Subcutaneous adipose tissue (tissue), 4 donors: ENCODE data around the gene A1BG. TPM values are rescaled to one million over a fixed set of nuclear protein-coding genes. Genes with fewer than 3 reads are reported as not detected.

Experiments
- total RNA-seq, 4 donors: library from RNA; depleted of rRNA; stranded (reverse); fragments of >200 nt; gene quantifications; one replicate each; pipeline ENCODE4 v1.1.0, GENCODE V29; 2016
- TF ChIP-seq, protein P1 (sequence below): fragments of 450-650 bp; IDR thresholded peaks from one replicate; pipeline ENCODE4 v1.5.1; 2016; ENCODE audit warnings: low read depth, mild to moderate bottlenecking, control low read depth, antibody characterized with exemption, moderate library complexity

The A1BG gene
- total RNA-seq, 4 donors from 2014 or later = 6.8 to 60.5 (median 11.8) TPM

DNA sequence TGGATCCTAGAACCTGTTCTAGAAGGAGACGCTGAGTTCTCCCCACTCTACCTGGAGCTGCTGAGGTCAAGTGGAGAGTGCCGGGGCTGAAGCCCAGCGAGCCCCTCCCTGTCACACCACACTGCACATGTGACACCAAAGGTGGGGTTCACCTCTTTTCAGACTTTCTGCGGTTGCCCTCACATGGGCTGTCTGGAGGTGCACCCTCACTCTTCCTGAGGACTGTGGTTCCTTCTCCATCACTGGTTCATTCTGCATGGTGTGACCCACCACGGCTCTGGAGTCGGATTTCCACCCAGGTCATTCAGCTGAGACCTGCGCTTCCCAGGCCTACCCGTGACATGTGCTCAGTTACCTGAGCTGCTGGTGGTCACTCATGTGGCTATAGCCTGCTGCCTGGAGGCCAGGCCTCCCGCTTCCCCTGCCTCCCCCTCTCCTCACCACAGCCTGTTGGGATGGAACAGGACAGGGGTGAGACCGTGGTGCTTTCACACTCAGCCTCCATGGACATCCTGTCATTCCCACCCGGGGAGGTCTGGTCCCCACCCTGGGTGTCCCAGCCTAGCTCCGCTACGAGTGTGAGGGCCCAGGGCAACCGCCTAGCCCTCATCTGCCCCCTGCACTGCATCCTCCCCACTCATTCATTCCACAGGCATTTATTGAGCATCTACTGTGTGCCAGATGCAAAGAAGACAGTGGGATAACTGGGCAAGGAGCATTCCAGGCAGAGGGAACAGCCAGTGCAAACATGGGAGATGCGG, 605 bp upstream of the A1BG start:
- TF ChIP-seq, protein P1, sequence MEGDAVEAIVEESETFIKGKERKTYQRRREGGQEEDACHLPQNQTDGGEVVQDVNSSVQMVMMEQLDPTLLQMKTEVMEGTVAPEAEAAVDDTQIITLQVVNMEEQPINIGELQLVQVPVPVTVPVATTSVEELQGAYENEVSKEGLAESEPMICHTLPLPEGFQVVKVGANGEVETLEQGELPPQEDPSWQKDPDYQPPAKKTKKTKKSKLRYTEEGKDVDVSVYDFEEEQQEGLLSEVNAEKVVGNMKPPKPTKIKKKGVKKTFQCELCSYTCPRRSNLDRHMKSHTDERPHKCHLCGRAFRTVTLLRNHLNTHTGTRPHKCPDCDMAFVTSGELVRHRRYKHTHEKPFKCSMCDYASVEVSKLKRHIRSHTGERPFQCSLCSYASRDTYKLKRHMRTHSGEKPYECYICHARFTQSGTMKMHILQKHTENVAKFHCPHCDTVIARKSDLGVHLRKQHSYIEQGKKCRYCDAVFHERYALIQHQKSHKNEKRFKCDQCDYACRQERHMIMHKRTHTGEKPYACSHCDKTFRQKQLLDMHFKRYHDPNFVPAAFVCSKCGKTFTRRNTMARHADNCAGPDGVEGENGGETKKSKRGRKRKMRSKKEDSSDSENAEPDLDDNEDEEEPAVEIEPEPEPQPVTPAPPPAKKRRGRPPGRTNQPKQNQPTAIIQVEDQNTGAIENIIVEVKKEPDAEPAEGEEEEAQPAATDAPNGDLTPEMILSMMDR = no peak

DNA sequence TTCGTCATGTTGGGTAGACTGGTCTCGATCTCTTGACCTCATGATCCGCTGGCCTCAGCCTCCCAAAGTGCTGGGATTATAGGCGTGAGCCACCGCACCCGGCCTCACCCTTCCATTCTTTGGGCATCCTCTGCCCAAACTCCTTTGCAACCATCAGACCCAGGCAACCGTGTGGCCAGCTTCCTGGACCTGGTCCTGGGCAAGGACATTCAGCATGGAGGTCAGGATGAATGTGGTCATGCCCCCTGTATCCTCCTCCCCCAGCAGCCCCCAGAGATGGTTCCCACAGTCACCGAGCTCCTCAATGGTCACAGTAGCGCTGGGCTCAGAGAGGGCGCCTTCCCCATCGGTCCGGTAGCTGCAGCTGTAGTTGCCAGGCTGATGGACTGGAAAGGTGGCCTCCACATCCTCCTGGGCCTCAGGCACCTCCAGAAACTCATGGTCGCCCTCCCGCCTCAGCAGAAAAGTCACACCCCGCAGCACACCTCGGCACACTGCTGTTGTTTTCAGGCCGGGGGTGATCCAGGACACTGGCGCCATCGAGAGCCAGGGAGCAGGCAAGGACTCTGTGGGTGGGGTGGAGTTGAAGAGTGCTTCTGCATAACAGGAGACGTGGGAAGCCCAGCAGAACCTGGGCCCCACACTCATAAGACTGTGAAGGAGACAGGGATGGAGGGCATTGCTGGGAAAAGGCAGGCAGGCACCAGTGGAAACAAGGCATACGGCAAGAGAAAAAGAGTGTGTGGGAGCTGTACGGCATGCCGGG, 1.1 kb downstream of the A1BG start:
- TF ChIP-seq, protein P1 = no peak

DNA sequence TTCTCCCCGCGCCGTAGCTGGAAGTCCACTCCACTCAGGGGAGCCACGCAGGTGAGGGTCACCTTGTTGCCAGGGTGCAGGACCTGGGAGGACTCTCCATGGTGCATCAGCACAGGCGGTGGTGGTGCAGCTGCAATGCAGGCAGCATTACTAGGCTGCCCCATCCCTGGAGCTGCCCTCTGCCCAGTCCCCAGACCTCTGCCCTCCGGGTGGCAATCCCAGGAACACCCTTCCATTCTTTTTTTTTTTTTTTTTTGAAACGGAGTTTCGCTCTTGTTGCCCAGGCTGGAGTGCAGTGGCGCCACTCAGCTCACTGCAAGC, 1.8 kb downstream of the A1BG start:
- TF ChIP-seq, protein P1 = no peak

DNA sequence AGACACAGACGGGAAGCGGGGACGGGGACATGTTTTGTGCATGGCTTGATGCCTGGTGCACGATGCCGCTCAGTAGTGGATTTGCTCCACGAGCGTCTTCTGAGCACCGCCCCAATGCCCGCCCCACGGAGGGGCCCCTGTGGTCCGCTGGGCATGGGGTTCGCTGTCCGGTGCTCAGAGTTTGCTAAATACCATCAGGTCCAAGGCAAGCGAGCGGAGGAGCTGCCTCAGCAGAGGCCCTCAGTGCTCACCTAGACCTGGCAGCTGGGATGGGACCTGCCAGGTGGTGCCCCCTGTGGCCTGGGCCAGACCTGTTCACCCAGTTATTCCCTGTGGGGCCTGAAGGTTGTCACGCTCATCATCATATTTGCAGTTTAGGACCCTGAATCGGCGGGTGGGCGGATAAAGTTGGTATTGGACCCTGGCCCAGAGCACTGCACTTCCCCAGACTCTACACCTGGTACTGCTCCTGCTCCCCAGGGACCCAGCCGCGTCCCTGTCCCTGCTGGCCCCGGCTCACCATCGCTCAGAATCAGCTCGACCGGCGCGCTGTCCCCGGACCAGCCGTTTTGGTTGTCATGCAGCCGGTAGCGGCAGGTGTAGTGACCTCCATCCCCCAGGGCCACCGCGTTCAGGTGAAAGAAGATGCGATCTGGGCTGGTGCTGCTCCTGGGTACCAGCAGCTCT, 2.3 kb downstream of the A1BG start:
- TF ChIP-seq, protein P1 = no peak

DNA sequence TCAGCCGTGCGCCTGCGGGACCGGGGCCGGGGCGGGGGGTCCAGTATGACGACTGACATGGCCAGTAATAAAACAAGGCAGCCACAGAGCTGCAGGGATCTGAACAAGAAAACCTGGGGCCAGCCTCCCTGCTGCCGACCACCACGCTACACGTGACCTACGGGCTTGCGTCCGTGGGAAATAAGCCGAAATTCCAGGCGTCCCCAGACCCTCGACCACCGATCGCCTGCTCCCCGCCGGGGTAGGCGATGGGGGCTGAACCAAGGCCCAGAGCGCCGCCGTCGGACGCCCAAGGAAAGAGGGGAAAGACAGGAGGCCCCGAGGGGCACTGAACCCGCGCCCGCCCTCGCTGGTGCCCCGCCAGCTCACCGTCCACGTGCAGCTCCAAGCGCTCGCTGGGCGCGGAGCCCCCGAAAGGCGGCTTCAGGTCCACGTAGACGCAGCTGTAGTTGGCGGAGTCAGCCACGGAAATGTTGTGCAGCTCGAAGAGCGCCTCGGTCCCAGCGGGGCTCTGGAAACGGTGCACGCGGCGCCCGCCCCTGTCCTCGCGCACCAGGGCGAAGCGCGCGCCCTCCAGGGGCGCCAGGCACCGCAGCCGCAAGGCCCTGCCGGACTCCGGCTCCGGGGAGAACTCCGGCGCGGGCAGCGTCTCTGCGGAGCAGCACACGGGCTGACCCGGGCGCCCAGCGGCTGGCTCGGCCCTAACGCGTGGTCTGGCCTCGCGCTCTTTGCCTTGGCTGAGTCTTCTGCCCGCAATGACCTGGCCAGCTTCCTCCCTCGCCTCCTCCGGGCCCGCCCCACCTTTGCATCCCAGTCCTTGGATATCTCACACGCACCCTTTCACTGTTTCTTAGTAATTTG, 3.1 kb downstream of the A1BG start:
- TF ChIP-seq, protein P1 = no peak

DNA sequence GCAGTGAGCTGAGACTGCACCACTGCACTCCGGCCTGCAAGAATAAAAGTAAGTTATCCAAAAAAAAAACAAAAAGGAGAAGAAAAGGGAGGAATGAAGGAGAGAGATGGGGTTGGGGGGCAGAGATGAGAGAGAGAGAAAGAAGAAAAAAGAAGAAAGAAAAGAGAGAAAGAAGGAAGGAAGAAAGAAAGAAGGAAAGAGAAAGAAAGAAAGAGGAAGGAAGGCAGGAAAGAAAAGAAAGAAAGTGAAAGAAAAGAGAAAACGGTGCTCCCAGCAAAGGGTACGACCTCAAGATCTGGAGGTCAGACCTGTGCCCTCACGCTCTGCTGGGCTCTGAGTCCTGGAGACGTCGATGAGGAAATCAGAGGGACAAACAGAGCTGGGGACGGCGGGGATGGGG, 3.7 kb downstream of the A1BG start:
- TF ChIP-seq, protein P1 = no peak
